HCT116 (cell line): ENCODE results near the gene ATF2. TPM values are rescaled to one million over a fixed set of nuclear protein-coding genes. Genes with fewer than 3 reads are reported as not detected.
"Not testable (repeated sequence)": the region's sequence is repeated elsewhere in the genome, so short reads cannot be mapped to it uniquely, and the experiment has no call there.

Experiments used
- ATAC-seq: fragments of 200-7000 bp; cut with Tn5 transposase; 2 replicates; pipeline ENCODE4 v1.9.1; 2020; ENCODE audit warnings: mild to moderate bottlenecking, moderate library complexity
- BruUV-seq: library from RNA; stranded (reverse); fragments of 400-500 nt; replicated peaks from 2 replicates; lab custom pipeline; 2021; lab: Mats Ljungman, UMichigan
- CTCF ChIA-PET: fragments of 300-600 bp; sonication (Branson Sonifier 250); formaldehyde crosslinking; loops from one replicate; lab custom pipeline; 2021; ENCODE audit warnings: antibody characterized with exemption; lab: Charles Lee
- POLR2A ChIA-PET: fragments of 300-600, 350-600 bp; sonication (Branson Sonifier 250); formaldehyde crosslinking; loops from one replicate; lab custom pipeline; 2021; ENCODE audit warnings: antibody characterized with exemption; lab: Charles Lee
- RAD21 ChIA-PET, 2 experiments: fragments of 300-600 bp; sonication (Branson Sonifier 250); formaldehyde crosslinking; loops; one replicate each; lab custom pipeline; 2023; ENCODE audit warnings: low total read pairs in 2 of 2; ENCODE audit not compliant: uncharacterized antibody in 2 of 2, unreplicated experiment in 2 of 2, low non-redundant PET in 1 of 2; lab: Charles Lee
- DNase-seq: peaks from one replicate; pipeline ENCODE4 v3.0.0-alpha.2; 2010; ENCODE audit warnings: low read depth, low spot score
- H2AFZ ChIP-seq: fragments of 200-600 bp; shearing (Covaris generic), sonication (generic); 2 replicates; pipeline ENCODE4 v1.6.1; 2017; ENCODE audit warnings: low read depth, mixed run types, mixed read lengths, antibody characterized with exemption, low read length; ENCODE audit not compliant: poor library complexity, severe bottlenecking
- H3K27ac ChIP-seq: 2 replicates; pipeline ENCODE4 v1.5.1; 2012; ENCODE audit warnings: low read depth, low read length
- H3K27me3 ChIP-seq: fragments of 200-600 bp; sonication (generic); 2 replicates; pipeline ENCODE4 v1.6.1; 2016; ENCODE audit warnings: mixed run types, low read length, mixed read lengths; ENCODE audit not compliant: insufficient read depth
- H3K36me3 ChIP-seq, 2 experiments: fragments of 200-500 bp in 1 of 2; fragments of 200-600 bp in 1 of 2; sonication (Bioruptor generic) in 1 of 2; sonication (generic) in 1 of 2; 2 replicates each; pipeline versions ENCODE4 v1.5.1 to v1.6.1; 2014 to 2016; ENCODE audit warnings: low read length in 2 of 2, inconsistent platforms in 1 of 2, mixed read lengths in 1 of 2, mixed run types in 1 of 2; ENCODE audit not compliant: insufficient read depth in 2 of 2, control insufficient read depth in 1 of 2
- H3K4me1 ChIP-seq, 2 experiments: fragments of 200-600 bp in 1 of 2; sonication (generic) in 1 of 2; 2 replicates each; pipeline versions ENCODE4 v1.5.1 to v1.6.1; 2012 to 2017; ENCODE audit warnings: low read length in 2 of 2, inconsistent platforms in 1 of 2, mild to moderate bottlenecking in 1 of 2, mixed read lengths in 1 of 2, mixed run types in 1 of 2, moderate library complexity in 1 of 2; ENCODE audit not compliant: insufficient read depth in 2 of 2, control insufficient read depth in 1 of 2
- H3K4me2 ChIP-seq: fragments of 200-600 bp; sonication (generic); 2 replicates; pipeline ENCODE4 v1.6.1; 2017; ENCODE audit warnings: mixed run types, low read length, mixed read lengths
- H3K4me3 ChIP-seq, 2 experiments: fragments of 200-600 bp in 1 of 2; sonication (generic) in 1 of 2; replicated peaks in 1 of 2; 2 replicates each; pipeline ENCODE4 v1.5.1; 2011 to 2016; ENCODE audit warnings: low read length in 2 of 2, control low read depth in 1 of 2, low read depth in 1 of 2, mild to moderate bottlenecking in 1 of 2, mixed read lengths in 1 of 2, mixed run types in 1 of 2
- H3K79me2 ChIP-seq: fragments of 200-600 bp; sonication (generic); 2 replicates; pipeline ENCODE4 v1.6.1; 2017; ENCODE audit warnings: mild to moderate bottlenecking, mixed run types, low read length, moderate library complexity, mixed read lengths; ENCODE audit not compliant: insufficient read depth
- H3K9ac ChIP-seq: fragments of 200-600 bp; sonication (generic); 2 replicates; pipeline ENCODE4 v1.6.1; 2016; ENCODE audit warnings: low read length, mixed read lengths
- H3K9me2 ChIP-seq: fragments of 200-600 bp; sonication (generic), shearing (Covaris generic); 2 replicates; pipeline ENCODE4 v1.6.1; 2017; ENCODE audit warnings: mixed run types, mild to moderate bottlenecking, moderate library complexity; ENCODE audit not compliant: insufficient read depth
- H3K9me3 ChIP-seq, 2 experiments: fragments of 200-500 bp in 1 of 2; fragments of 200-600 bp in 1 of 2; sonication (Bioruptor generic) in 1 of 2; sonication (generic) in 1 of 2; 2 replicates each; pipeline ENCODE4 v1.6.1; 2014 to 2017; ENCODE audit warnings: low read length in 2 of 2, mixed read lengths in 2 of 2, inconsistent platforms in 1 of 2, low read depth in 1 of 2, mild to moderate bottlenecking in 1 of 2, mixed run types in 1 of 2, moderate library complexity in 1 of 2; ENCODE audit not compliant: control insufficient read depth in 1 of 2, insufficient read depth in 1 of 2
- H4K20me1 ChIP-seq: fragments of 200-600 bp; sonication (generic), shearing (Covaris generic); 2 replicates; pipeline ENCODE4 v1.6.1; 2017; ENCODE audit warnings: mixed run types, mild to moderate bottlenecking, moderate library complexity; ENCODE audit not compliant: insufficient read depth
- CBX3 ChIP-seq: IDR thresholded peaks from 2 replicates; pipeline ENCODE4 v1.6.1; 2012; ENCODE audit warnings: low read depth
- CEBPB ChIP-seq: IDR thresholded peaks from 2 replicates; pipeline ENCODE4 v1.6.1; 2012; ENCODE audit warnings: low read depth
- EGR1 ChIP-seq: IDR thresholded peaks from 2 replicates; pipeline ENCODE4 v1.6.1; 2012; ENCODE audit warnings: low read depth
- EZH2 ChIP-seq: fragments of 200-600 bp; sonication (generic); IDR thresholded peaks from 2 replicates; pipeline ENCODE4 v1.6.1; 2017; ENCODE audit warnings: antibody characterized with exemption, mixed run types
- EZH2phosphoT487 ChIP-seq: fragments of 200-600 bp; IDR thresholded peaks from 2 replicates; pipeline ENCODE4 v1.6.1; 2018; ENCODE audit warnings: antibody characterized with exemption, borderline replicate concordance
- JUND ChIP-seq: IDR thresholded peaks from 2 replicates; pipeline ENCODE4 v1.6.1; 2012
- MAX ChIP-seq: IDR thresholded peaks from 2 replicates; pipeline ENCODE4 v1.6.1; 2012
- POLR2A ChIP-seq: IDR thresholded peaks from 2 replicates; pipeline ENCODE4 v1.7.0; 2011; ENCODE audit warnings: borderline replicate concordance; ENCODE audit not compliant: insufficient read depth, insufficient read length; ENCODE audit errors: extremely low read depth
- POLR2AphosphoS5 ChIP-seq: IDR thresholded peaks from 2 replicates; pipeline ENCODE4 v1.6.1; 2011; ENCODE audit warnings: mild to moderate bottlenecking, low read depth, low read length, moderate library complexity
- RAD21 ChIP-seq: IDR thresholded peaks from 2 replicates; pipeline ENCODE4 v1.6.1; 2012; ENCODE audit warnings: low read depth, mild to moderate bottlenecking
- SRF ChIP-seq: IDR thresholded peaks from 2 replicates; pipeline ENCODE4 v1.6.1; 2012; ENCODE audit warnings: low read depth
- TCF7L2 ChIP-seq: IDR thresholded peaks from 2 replicates; pipeline ENCODE4 v1.7.0; 2011; ENCODE audit warnings: borderline replicate concordance, inconsistent platforms; ENCODE audit not compliant: insufficient read depth, insufficient read length; ENCODE audit errors: extremely low read depth
- ZBTB33 ChIP-seq: IDR thresholded peaks from 2 replicates; pipeline ENCODE4 v1.6.1; 2011; ENCODE audit warnings: mild to moderate bottlenecking, low read length, moderate library complexity; ENCODE audit not compliant: insufficient replicate concordance; ENCODE audit errors: extremely low read depth
- ZFX ChIP-seq: fragments of 450-650 bp; IDR thresholded peaks from 2 replicates; pipeline ENCODE4 v1.6.1; 2017
- ZNF274 ChIP-seq: fragments of 200-500 bp; sonication (Bioruptor generic); IDR thresholded peaks from 2 replicates; pipeline ENCODE4 v1.6.1; 2014; ENCODE audit warnings: mild to moderate bottlenecking, low read depth, low read length, inconsistent platforms
- intact Hi-C: fragments of 100-400 bp; cut with micrococcal nuclease; formaldehyde crosslinking; loops from 2 replicates; pipeline ENCODE4 v1.10.0; 2022
- total RNA-seq: library from RNA; stranded (reverse); gene quantifications from one replicate; pipeline ENCODE4 v1.2.1, GENCODE V29; 2021; ENCODE audit not compliant: unreplicated experiment

ATF2 gene
- total RNA-seq, 1 experiment from 2014 or later = 29.6 TPM

- RAD21 ChIA-PET = no interaction called here
- BruUV-seq = no TSS peak
- Histone ChIP-seq H3K27ac (no peak overlapping the region), H2AFZ (no peak overlapping the region), H3K4me2 (no peak overlapping the region), H3K36me3 (peaks cover 0 to 9% of the 10 kb centered on the region in 2 experiments; a peak in 1 of 4 replicates), H3K4me3 (no peak overlapping the region), H4K20me1 (no peaks in the 10 kb centered on the region), H3K4me1 (no peaks in the 10 kb centered on the region), H3K9me3 (no peaks in the 10 kb centered on the region)
- ATAC-seq (no peak), DNase-seq (no peak)
- POLR2A ChIA-PET = no interaction called here
- no peak for TF ChIP-seq JUND
- no peak for TF ChIP-seq CBX3
- no peak for TF ChIP-seq TCF7L2
- TF ChIP-seq ZBTB33 = no peak
- TF ChIP-seq, all 23 proteins: peak for 0
- no peak overlapping the region for H3K9ac ChIP-seq
- intact Hi-C loops = no loop called here
- no peaks in the 10 kb centered on the region for H3K27me3 ChIP-seq
- no peaks in the 10 kb centered on the region for H3K9me2 ChIP-seq
- CTCF ChIA-PET = no interaction called here
- H3K79me2 ChIP-seq = no peaks in the 10 kb centered on the region
These were observed 66.5 kb downstream of the ATF2 start for GRCh38 chr2:175101514-175101913.

GRCh38 chr2:175097297-175097696 lies 70.7 kb downstream of the ATF2 start:
- Histone ChIP-seq H3K9me3 (no peaks in the 10 kb centered on the region), H3K79me2 (no peaks in the 10 kb centered on the region), H3K36me3 (0 out of 4 replicates have a peak, but pooled peaks cover 0 to 5% of the 10 kb centered on the region in 2 experiments), H3K9me2 (no peaks in the 10 kb centered on the region), H3K27ac (no peak overlapping the region)
- no peak for DNase-seq
- CTCF ChIA-PET = no interaction called here
- no peak for TF ChIP-seq EZH2phosphoT487
- no peak for TF ChIP-seq ZFX
- TF ChIP-seq RAD21 = no peak
- no peak for TF ChIP-seq CEBPB
- no peak for TF ChIP-seq POLR2AphosphoS5
- TF ChIP-seq POLR2A = no peak
- no peak for TF ChIP-seq MAX
- TF ChIP-seq EGR1 = no peak
- TF ChIP-seq EZH2 = no peak
- TF ChIP-seq ZNF274 = no peak
- no peak for TF ChIP-seq JUND
- TF ChIP-seq TCF7L2 = no peak
- no peak for TF ChIP-seq SRF
- TF ChIP-seq, all 23 proteins: peak for 0
- RAD21 ChIA-PET = no interaction called here
- intact Hi-C loops = no loop called here
- Histone ChIP-seq H3K4me1 (no peaks in the 10 kb centered on the region), H3K4me2 (no peak overlapping the region), H4K20me1 (no peaks in the 10 kb centered on the region), H3K4me3 (no peak overlapping the region), H3K27me3 (no peaks in the 10 kb centered on the region), H2AFZ (no peak overlapping the region), H3K9ac (no peak overlapping the region)
- no peak for ATAC-seq
- BruUV-seq = no TSS peak
- POLR2A ChIA-PET = no interaction called here

- intact Hi-C loops, H3K4me2 ChIP-seq, H3K79me2 ChIP-seq, BruUV-seq, H3K4me1 ChIP-seq, H4K20me1 ChIP-seq, DNase-seq, H3K9me3 ChIP-seq, H3K9ac ChIP-seq, H3K27ac ChIP-seq, H3K27me3 ChIP-seq, H3K36me3 ChIP-seq, CTCF ChIA-PET, RAD21 ChIA-PET, H3K9me2 ChIP-seq, POLR2A ChIA-PET, ATAC-seq, H3K4me3 ChIP-seq, H2AFZ ChIP-seq: not testable (repeated sequence)
These were observed 83.9 kb downstream of the ATF2 start for GRCh38 chr2:175084117-175084516.
